Liver (tissue), 3 donors: ENCODE measurements around the gene OGFOD1.
A peak's percentile ranks its signal among the peaks of the same experiment; 100 is the strongest.

ENCODE experiments used
- ATF3 ChIP-seq: IDR thresholded peaks from 2 replicates; pipeline ENCODE4 v1.6.1; 2016; ENCODE audit warnings: antibody characterized with exemption
- CTCF ChIP-seq: fragments of 150-350 bp; IDR thresholded peaks from 2 replicates; pipeline ENCODE4 v1.5.1; 2017; ENCODE audit warnings: improper control_type of control experiment, low read depth, low read length; ENCODE audit not compliant: missing input control
- HNF4A ChIP-seq, 2 donors: conservative IDR thresholded peaks; 2 replicates each; pipeline ENCODE4 v1.6.1; 2016; ENCODE audit warnings: antibody characterized with exemption in 2 of 2, mild to moderate bottlenecking in 2 of 2
- YY1 ChIP-seq: IDR thresholded peaks from 2 replicates; pipeline ENCODE4 v1.6.1; 2016; ENCODE audit warnings: antibody characterized with exemption, mild to moderate bottlenecking
- donor health status: healthy.
- donor health status: healthy.

GRCh38 chr16:56409195-56409594 is 42.2 kb upstream of the OGFOD1 start:
- TF ChIP-seq CTCF (no peak), ATF3 (peak; percentile 74), HNF4A (conservative IDR thresholded peaks at IDR 0.05) (peak; percentile 51 to 68), YY1 (peak; percentile 53)
